ENCODE data around the gene C19orf73. TPM values are rescaled to one million over a fixed set of nuclear protein-coding genes. Genes with fewer than 3 reads are reported as not detected.

The C19orf73 gene
- total and polyA plus RNA-seq, 9 of the 15 experiments (the other 6 are each of a cell fraction or from before 2014, with no cell fraction given): 0.08 to 7.4 (median 1.4) TPM

- TF ChIP-seq FOXP4 (CRISPR knock-in tag; IDR thresholded peaks at IDR 0.05; ENCODE audit: borderline replicate concordance) (no peak), JUN (IDR thresholded peaks at IDR 0.05; ENCODE audit: borderline replicate concordance, low read depth, low read length) (no peak), JUN (CRISPR knock-in tag; IDR thresholded peaks at IDR 0.05; ENCODE audit: borderline replicate concordance) (no peak), SRSF9 (IDR thresholded peaks at IDR 0.05; ENCODE audit: borderline replicate concordance, low read depth, low read length) (no peak), CEBPZ (IDR thresholded peaks at IDR 0.05; ENCODE audit: borderline replicate concordance, low read depth, low read length) (no peak), USF1 (CRISPR knock-in tag; IDR thresholded peaks at IDR 0.05) (peak; percentile 29; the same call in 1 of the 2 replicates), CSDE1 (IDR thresholded peaks at IDR 0.05) (no peak), ZNF77 (CRISPR knock-in tag; IDR thresholded peaks at IDR 0.05) (no peak), HLTF (IDR thresholded peaks at IDR 0.05) (no peak), SPI1 (IDR thresholded peaks at IDR 0.05; ENCODE audit: borderline replicate concordance, low read depth, low read length) (no peak), ARID4B (CRISPR knock-in tag; IDR thresholded peaks at IDR 0.05) (peak; percentile 41), ZNF41 (CRISPR knock-in tag; conservative IDR thresholded peaks at IDR 0.05) (no peak), NONO (IDR thresholded peaks at IDR 0.05; ENCODE audit: low read depth in 2 of 2, low read length in 1 of 2) (0 out of 4 replicates have a peak, but pooled peaks of 1 of the 2 experiments have one; percentile 91), MAFF (IDR thresholded peaks at IDR 0.05; ENCODE audit: low read length) (no peak), C11orf30 (IDR thresholded peaks at IDR 0.05; ENCODE audit: low read depth) (no peak), ZNF695 (CRISPR knock-in tag; IDR thresholded peaks at IDR 0.05) (no peak)
Measured at GRCh38 chr19:49148784-49149651, 30.1 kb upstream of the C19orf73 start (continued).

All from K562 (cell line).